K562 (cell line): Measurements from ENCODE around the gene TRIM27. TPM values are rescaled to one million over a fixed set of nuclear protein-coding genes. Genes with fewer than 3 reads are reported as not detected.

Experiments used
- ATF4 ChIP-seq: fragments of 450-650 bp; formaldehyde crosslinking; IDR thresholded peaks from 2 replicates; pipeline ENCODE4 v1.4.0; 2022; ENCODE audit warnings: mild to moderate bottlenecking, moderate library complexity
- ELF4 ChIP-seq: fragments of 450-650 bp; formaldehyde crosslinking; IDR thresholded peaks from 2 replicates; pipeline ENCODE4 v1.4.0; 2022; ENCODE audit warnings: missing genetic modification characterization
- EWSR1 ChIP-seq: fragments of 450-650 bp; IDR thresholded peaks from 2 replicates; pipeline ENCODE4 v1.6.1; 2018; ENCODE audit warnings: borderline replicate concordance, mild to moderate bottlenecking, low read depth, moderate library complexity; ENCODE audit not compliant: partially characterized antibody
- HDAC2 ChIP-seq: fragments of 450-650 bp; IDR thresholded peaks from 2 replicates; pipeline ENCODE4 v1.6.1; 2016; ENCODE audit warnings: mild to moderate bottlenecking
- MLLT1 ChIP-seq, 2 experiments: fragments of 450-650 bp; IDR thresholded peaks; 2 replicates each; pipeline ENCODE4 v1.6.1; 2016
- MLX ChIP-seq, 2 experiments: fragments of 450-650 bp in 1 of 2; sonication (generic) in 1 of 2; formaldehyde crosslinking; conservative IDR thresholded peaks; 2 replicates each; pipeline versions ENCODE4 v1.4.0 to v1.8.1; 2020 to 2022; ENCODE audit warnings: mild to moderate bottlenecking in 1 of 2, missing genetic modification reagents in 1 of 2
- MTA2 ChIP-seq: fragments of 450-650 bp; IDR thresholded peaks from 2 replicates; pipeline ENCODE4 v1.6.1; 2016; ENCODE audit warnings: low read depth
- NEUROD1 ChIP-seq: fragments of 150-350 bp; IDR thresholded peaks from 2 replicates; pipeline ENCODE4 v1.6.1; 2014; ENCODE audit warnings: borderline replicate concordance, low read length, low read depth; ENCODE audit not compliant: partially characterized antibody
- ZBTB26 ChIP-seq: fragments of 450-650 bp; formaldehyde crosslinking; IDR thresholded peaks from 2 replicates; pipeline ENCODE4 v1.4.0; 2022; ENCODE audit warnings: missing genetic modification characterization
- ZNF143 ChIP-seq: sonication (generic); formaldehyde crosslinking; IDR thresholded peaks from 2 replicates; pipeline ENCODE4 v1.9.0; 2022; ENCODE audit warnings: mild to moderate bottlenecking, missing genetic modification reagents
- ZNF354B ChIP-seq: fragments of 250-450 bp; sonication (Bioruptor Pico); IDR thresholded peaks from 2 replicates; pipeline ENCODE4 v1.4.0; 2020
- ZNF395 ChIP-seq: fragments of 200-800 bp; sonication (Bioruptor generic); IDR thresholded peaks from 2 replicates; pipeline ENCODE4 v1.6.1; 2017; ENCODE audit warnings: missing genetic modification characterization, missing compliant biosample characterization
- ZNF561 ChIP-seq: fragments of 450-650 bp; formaldehyde crosslinking; conservative IDR thresholded peaks from 2 replicates; pipeline ENCODE4 v1.4.0; 2020; ENCODE audit warnings: mild to moderate bottlenecking, moderate library complexity
- ZNF76 ChIP-seq: fragments of 250-450 bp; sonication (Bioruptor Pico); IDR thresholded peaks from 2 replicates; pipeline ENCODE4 v1.4.0; 2020; ENCODE audit warnings: mild to moderate bottlenecking, moderate library complexity, borderline replicate concordance
- ZNF764 ChIP-seq: fragments of 250-450 bp; sonication (Bioruptor Pico); IDR thresholded peaks from 2 replicates; pipeline ENCODE4 v1.4.0; 2020; ENCODE audit warnings: low read depth, mild to moderate bottlenecking, moderate library complexity
- ZNF766 ChIP-seq: fragments of 200-800 bp; sonication (Bioruptor generic); conservative IDR thresholded peaks from 2 replicates; pipeline ENCODE4 v1.6.1; 2016; ENCODE audit warnings: missing genetic modification characterization, missing compliant biosample characterization
- ZNF79 ChIP-seq: fragments of 250-450 bp; sonication (Bioruptor Pico); IDR thresholded peaks from 2 replicates; pipeline ENCODE4 v1.4.0; 2020; ENCODE audit warnings: low read depth, mild to moderate bottlenecking, moderate library complexity
- ZSCAN32 ChIP-seq: fragments of 450-650 bp; formaldehyde crosslinking; IDR thresholded peaks from 2 replicates; pipeline ENCODE4 v1.4.0; 2020; ENCODE audit warnings: mild to moderate bottlenecking, moderate library complexity
- polyA plus RNA-seq, 8 experiments: library from polyadenylated mRNA; depleted of rRNA in 4 of 8; stranded (reverse) in 5 of 8; unstranded in 3 of 8; fragments of >200 nt; fragmentation: Nextera tagmentation in 2 of 8; fragmentation: Illumina TruSeq in 1 of 8; extraction: Ambion mirVana in 2 of 8; extraction: Trizol in 1 of 8; gene quantifications; 2 replicates each; pipeline versions ENCODE4 v1.2.1 to v1.2.3, GENCODE V29; 2011 to 2014; ENCODE audit warnings: inconsistent platforms in 1 of 8, missing spikeins in 1 of 8
- total RNA-seq, 7 experiments: library from RNA; depleted of rRNA in 6 of 7; stranded (reverse); fragments of >200 nt in 6 of 7; fragmentation: Illumina TruSeq in 2 of 7; extraction: Trizol in 2 of 7; gene quantifications; 2 replicates each; pipeline versions ENCODE4 v1.2.1 to v1.2.3, GENCODE V29; 2011 to 2021; ENCODE audit warnings: low replicate concordance in 1 of 7

The TRIM27 gene
- total and polyA plus RNA-seq, 9 of the 15 experiments (the other 6 are each of a cell fraction or from before 2014, with no cell fraction given), result 37.7 to 235 (median 122) TPM

- TF ChIP-seq MLLT1 (IDR thresholded peaks at IDR 0.05), result peak; percentile 44 to 78
- peak in 1 of 2 experiments; percentile 81; a peak in 1 of 4 replicates for TF ChIP-seq MLX (CRISPR knock-in tag; conservative IDR thresholded peaks at IDR 0.05)
- peak; percentile 52; the same call in 1 of the 2 replicates for TF ChIP-seq ZNF395 (CRISPR knock-in tag)
- TF ChIP-seq MTA2, result no peak
- TF ChIP-seq ZBTB26 (CRISPR knock-in tag), result 0 out of 2 replicates have a peak, but pooled peaks have one; percentile 27
- TF ChIP-seq ZSCAN32 (CRISPR knock-in tag), result peak; percentile 71; the same call in 1 of the 2 replicates
- TF ChIP-seq HDAC2, result peak; percentile 37; the same call in 1 of the 2 replicates
- TF ChIP-seq ZNF561 (CRISPR knock-in tag), result peak; percentile 77; the same call in 1 of the 2 replicates
- no peak for TF ChIP-seq ZNF79 (CRISPR knock-in tag)
- TF ChIP-seq ZNF76 (CRISPR knock-in tag), result 0 out of 2 replicates have a peak, but pooled peaks have one; percentile 39
- peak; percentile 60; the same call in 1 of the 2 replicates for TF ChIP-seq ZNF354B (CRISPR knock-in tag)
- peak; percentile 83; the same call in 1 of the 2 replicates for TF ChIP-seq ELF4 (CRISPR knock-in tag)
- TF ChIP-seq ZNF766, result peak; percentile 29; the same call in 1 of the 2 replicates
- no peak for TF ChIP-seq EWSR1
- TF ChIP-seq ATF4, result peak; percentile 43; the same call in 1 of the 2 replicates
- peak; percentile 36 for TF ChIP-seq NEUROD1
- TF ChIP-seq ZNF143 (CRISPR knock-in tag), result no peak
- peak; percentile 71; the same call in 1 of the 2 replicates for TF ChIP-seq ZNF764 (CRISPR knock-in tag)
Measured at GRCh38 chr6:28896505-28897368, 27.0 kb downstream of the TRIM27 start (continued).
